Measurements from ENCODE around the gene STAG1. TPM values are rescaled to one million over a fixed set of nuclear protein-coding genes. Genes with fewer than 3 reads are reported as not detected.
"Not testable (repeated sequence)": the region's sequence is repeated elsewhere in the genome, so short reads cannot be mapped to it uniquely, and the experiment has no call there.

The STAG1 gene
- total RNA-seq, 4 donors from 2014 or later: 39.3 to 53.3 (median 51.3) TPM

DNA sequence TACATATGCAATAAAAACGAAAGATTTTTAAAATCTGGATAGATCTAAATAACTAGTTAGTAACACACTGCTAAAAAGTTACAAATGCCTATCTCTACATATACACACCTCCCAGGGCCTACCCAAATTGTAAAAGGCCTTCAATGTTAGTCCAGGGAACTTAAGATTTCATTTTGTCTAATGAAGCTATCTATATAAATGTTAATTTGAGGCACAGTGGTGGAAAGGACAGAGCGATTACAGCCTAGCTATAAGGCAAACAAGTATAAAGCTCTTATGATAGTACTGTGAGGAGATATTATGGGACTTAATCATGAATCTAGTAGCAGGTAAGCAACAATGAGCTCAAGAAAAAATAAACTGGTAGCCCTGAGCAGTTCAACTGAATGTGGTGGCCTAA, 101.7 kb downstream of the STAG1 start:
- WGBS, 2 donors (ENCODE audit: low coverage in 1 of 2): 95 to 100% methylated on average over 1 to 2 of the region's 2 CpGs
- H3K4me3 ChIP-seq: no peak overlapping the region

DNA sequence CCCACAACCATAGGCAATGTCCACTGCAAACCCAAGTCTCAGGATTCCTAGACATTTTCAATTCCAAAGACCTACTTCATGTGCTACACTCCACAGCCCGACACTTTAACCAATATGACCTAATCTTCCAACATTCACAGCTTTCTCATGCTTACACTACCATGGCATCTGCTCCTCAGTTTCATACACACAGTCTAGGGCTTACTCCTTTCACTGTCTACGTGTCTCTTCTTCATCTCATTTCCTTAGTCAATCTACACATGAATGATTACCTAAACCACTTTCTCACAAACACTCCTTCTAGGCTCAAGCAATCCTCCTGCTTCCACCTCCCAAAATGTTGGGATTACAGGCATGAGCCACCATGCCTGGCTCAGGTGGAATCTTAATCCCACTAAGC, 106.3 kb downstream of the STAG1 start:
- no peaks in the 10 kb centered on the region for H3K9me3 ChIP-seq
- ATAC-seq: no peak
- H3K36me3 ChIP-seq: no peaks in the 10 kb centered on the region
- H3K4me3 ChIP-seq: no peak overlapping the region
- H3K27me3 ChIP-seq: no peaks in the 10 kb centered on the region
- peaks cover 0 to 14% (median 0%) of the 10 kb centered on the region in 3 donors for H3K4me1 ChIP-seq
- no peak overlapping the region for H3K27ac ChIP-seq
- no peak for TF ChIP-seq CTCF (IDR thresholded peaks at IDR 0.05)
- TF ChIP-seq POLR2A (IDR thresholded peaks at IDR 0.05): no peak
- TF ChIP-seq EP300 (IDR thresholded peaks at IDR 0.05): no peak
- no peak for TF ChIP-seq POLR2AphosphoS5 (IDR thresholded peaks at IDR 0.05)
- 90 to 94% methylated on average over 2 of the region's 2 CpGs for WGBS, 2 donors (ENCODE audit: low coverage in 1 of 2)

More for the DNA sequence above, 101.7 kb downstream of the STAG1 start:
- TF ChIP-seq POLR2AphosphoS5 (IDR thresholded peaks at IDR 0.05) (no peak), CTCF (IDR thresholded peaks at IDR 0.05) (no peak), EP300 (IDR thresholded peaks at IDR 0.05) (no peak), POLR2A (IDR thresholded peaks at IDR 0.05) (no peak)
- Histone ChIP-seq H3K27ac (no peak overlapping the region), H3K36me3 (no peaks in the 10 kb centered on the region), H3K27me3 (no peaks in the 10 kb centered on the region), H3K9me3 (peaks cover 0 to 21% (median 0%) of the 10 kb centered on the region in 3 donors), H3K4me1 (no peaks in the 10 kb centered on the region)
- no peak for ATAC-seq

DNA sequence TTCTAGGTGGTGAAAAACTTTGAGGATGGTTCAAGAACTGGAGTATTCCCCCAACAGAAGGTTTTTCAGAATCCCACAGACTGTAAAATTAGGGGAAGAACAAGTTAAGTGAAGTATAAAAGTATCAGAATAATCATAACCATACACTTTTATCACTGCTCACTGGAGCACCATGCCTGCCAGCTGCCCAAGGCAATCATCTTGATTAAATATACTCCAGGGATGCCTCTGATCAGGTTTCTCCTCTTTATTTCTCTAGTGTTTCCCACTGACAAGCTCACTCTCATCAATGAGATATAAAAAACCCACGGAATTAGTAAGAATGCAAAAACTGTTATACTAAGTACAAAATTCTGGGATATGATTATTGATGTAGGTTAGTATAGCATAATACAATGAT, 108.0 kb downstream of the STAG1 start:
- H3K36me3 ChIP-seq: no peaks in the 10 kb centered on the region
- H3K9me3 ChIP-seq: no peaks in the 10 kb centered on the region
- H3K27me3 ChIP-seq: no peaks in the 10 kb centered on the region
- no peak overlapping the region for H3K27ac ChIP-seq
- H3K4me3 ChIP-seq: no peak overlapping the region
- H3K4me1 ChIP-seq: peaks cover 0 to 22% (median 0%) of the 10 kb centered on the region in 3 donors
- no peak for TF ChIP-seq EP300 (IDR thresholded peaks at IDR 0.05)
- no peak for TF ChIP-seq POLR2A (IDR thresholded peaks at IDR 0.05)
- no peak for TF ChIP-seq CTCF (IDR thresholded peaks at IDR 0.05)
- no peak for TF ChIP-seq POLR2AphosphoS5 (IDR thresholded peaks at IDR 0.05)
- 50 to 80% methylated on average over 1 of the region's 1 CpG for WGBS, 2 donors (ENCODE audit: low coverage in 1 of 2)
- ATAC-seq: no peak

DNA sequence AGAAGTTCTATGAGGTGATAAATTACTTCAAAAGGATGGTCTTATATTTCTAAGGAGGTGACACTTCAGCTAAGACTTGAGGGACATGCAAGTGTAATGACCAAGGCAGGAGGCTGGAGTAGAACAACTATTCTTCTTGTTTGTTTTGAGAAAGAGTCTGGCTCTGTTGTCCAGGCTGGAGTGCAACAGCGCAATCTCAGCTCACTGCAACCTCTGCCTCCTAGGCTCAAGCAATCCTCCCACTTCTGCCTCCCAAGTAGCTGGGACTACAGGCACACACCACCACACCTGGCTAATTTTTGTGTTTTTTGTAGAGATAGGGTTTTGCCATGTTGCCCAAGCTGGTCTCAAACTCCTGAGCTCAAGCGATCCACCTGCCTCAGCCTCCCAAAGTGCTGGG, 108.8 kb downstream of the STAG1 start:
- H3K36me3 ChIP-seq, H3K9me3 ChIP-seq, ATAC-seq, H3K4me3 ChIP-seq, H3K27me3 ChIP-seq, H3K27ac ChIP-seq: not testable (repeated sequence)
- 100% methylated on average over 1 to 2 of the region's 2 CpGs for WGBS, 2 donors (ENCODE audit: low coverage in 1 of 2)
- peaks cover 0 to 30% (median 0%) of the 10 kb centered on the region in 3 donors for H3K4me1 ChIP-seq

GRCh38 chr3:136642711-136643110, 109.5 kb downstream of the STAG1 start:
- H3K4me3 ChIP-seq: no peak overlapping the region
- no peaks in the 10 kb centered on the region for H3K27me3 ChIP-seq
- no peak for ATAC-seq
- no peaks in the 10 kb centered on the region for H3K36me3 ChIP-seq
- H3K4me1 ChIP-seq: peaks cover 0 to 36% (median 0%) of the 10 kb centered on the region in 3 donors
- no peak for TF ChIP-seq POLR2AphosphoS5 (IDR thresholded peaks at IDR 0.05)
- TF ChIP-seq POLR2A (IDR thresholded peaks at IDR 0.05): no peak
- TF ChIP-seq EP300 (IDR thresholded peaks at IDR 0.05): no peak
- TF ChIP-seq CTCF (IDR thresholded peaks at IDR 0.05): no peak
- no peak overlapping the region for H3K27ac ChIP-seq
- no peaks in the 10 kb centered on the region for H3K9me3 ChIP-seq
- WGBS, 2 donors (ENCODE audit: low coverage in 1 of 2): 100% methylated on average over 1 of the region's 1 CpG; no CpG with 5 or more reads in 1 of the 2 donors
